HG03064 (cell line): ENCODE measurements around the gene FIBP.

ENCODE experiments used
- ATAC-seq: cut with Tn5 transposase; IDR thresholded peaks from one replicate; pipeline ENCODE4 v1.9.1; 2021; ENCODE audit warnings: low read depth; ENCODE audit not compliant: unreplicated experiment

The FIBP gene

DNA sequence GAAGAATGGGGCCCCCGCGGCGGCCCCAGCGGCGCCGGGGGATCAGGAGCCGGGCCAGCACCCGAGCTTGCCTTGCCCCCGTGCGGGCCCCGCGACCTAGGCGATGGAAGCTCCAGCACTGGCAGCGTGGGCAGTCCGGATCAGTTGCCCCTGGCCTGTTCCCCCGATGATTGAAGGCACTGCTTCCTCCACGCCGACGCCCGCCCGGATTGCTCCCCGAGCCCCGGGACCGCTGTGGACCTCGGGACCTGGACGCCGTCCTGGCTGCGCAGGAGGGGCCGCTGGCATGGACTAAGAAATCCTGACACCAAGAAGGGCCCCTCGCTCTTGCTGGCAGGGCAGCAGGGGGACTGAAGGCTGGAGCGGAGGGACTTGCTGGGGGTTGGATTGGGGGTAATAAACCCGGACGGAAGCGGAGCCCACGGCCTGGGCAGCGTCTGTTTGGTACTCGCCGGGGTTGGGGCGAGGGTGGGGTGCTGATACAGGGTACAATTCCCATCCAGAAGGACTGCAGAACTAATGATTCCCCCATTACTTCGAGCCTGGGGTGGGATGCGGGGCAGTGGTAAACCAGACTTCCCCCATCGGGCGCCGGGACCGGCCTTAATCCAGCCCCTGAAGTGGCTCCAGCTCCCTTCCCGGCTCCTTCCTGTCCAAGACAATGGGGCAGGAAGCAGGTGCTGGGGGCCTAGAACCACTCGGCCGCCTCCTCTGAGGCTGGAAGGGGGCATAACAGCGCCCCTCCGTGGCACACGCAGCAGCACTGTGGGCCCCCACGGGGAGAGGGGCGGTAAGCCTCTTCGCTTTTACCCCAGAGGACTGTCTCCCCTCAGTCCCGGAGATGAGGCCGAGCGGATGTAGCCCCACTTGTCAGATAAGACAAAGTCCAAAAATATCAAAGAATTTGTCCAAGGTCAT lies 3.2 kb upstream of the FIBP start:
- no peak for ATAC-seq

DNA sequence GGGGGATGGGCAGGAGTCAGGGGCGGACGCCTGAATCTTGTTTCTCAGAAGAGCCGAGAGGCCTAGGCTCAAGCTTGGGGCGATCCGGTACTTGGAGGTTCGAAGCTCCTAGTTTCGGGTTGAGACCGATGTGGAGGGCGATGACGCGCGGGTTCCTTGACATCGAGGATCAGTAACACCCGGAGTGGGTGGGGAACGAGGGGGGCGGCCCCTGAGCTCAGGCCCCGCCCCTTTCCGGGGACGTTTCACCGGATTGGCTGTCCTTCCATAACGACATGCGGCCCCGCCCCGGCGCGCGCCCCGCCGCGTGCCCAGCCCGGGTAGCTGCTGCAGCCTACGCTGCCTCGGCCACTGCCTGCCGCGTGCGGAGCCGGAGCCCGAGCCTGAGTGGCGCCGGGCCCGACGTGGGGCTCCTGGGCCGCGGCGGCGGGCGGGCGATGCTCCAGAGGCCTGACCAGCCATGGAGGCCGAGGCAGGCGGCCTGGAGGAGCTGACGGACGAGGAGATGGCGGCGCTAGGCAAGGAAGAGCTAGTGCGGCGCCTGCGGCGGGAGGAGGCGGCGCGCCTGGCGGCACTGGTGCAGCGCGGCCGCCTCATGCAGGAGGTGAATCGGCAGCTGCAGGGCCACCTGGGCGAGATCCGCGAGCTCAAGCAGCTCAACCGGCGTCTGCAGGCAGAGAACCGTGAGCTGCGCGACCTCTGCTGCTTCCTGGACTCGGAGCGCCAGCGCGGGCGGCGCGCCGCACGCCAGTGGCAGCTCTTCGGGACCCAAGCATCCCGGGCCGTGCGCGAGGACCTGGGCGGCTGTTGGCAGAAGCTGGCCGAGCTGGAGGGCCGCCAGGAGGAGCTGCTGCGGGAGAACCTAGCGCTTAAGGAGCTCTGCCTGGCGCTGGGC lies 2.3 kb upstream of the FIBP start, which contains the start of gene CCDC85B:
CCDC85B (plus strand) TSS at position 350 of the 895 bp plus-strand sequence; CDS start at position 461, 111 bp downstream.
- peak; percentile 50 for ATAC-seq

DNA sequence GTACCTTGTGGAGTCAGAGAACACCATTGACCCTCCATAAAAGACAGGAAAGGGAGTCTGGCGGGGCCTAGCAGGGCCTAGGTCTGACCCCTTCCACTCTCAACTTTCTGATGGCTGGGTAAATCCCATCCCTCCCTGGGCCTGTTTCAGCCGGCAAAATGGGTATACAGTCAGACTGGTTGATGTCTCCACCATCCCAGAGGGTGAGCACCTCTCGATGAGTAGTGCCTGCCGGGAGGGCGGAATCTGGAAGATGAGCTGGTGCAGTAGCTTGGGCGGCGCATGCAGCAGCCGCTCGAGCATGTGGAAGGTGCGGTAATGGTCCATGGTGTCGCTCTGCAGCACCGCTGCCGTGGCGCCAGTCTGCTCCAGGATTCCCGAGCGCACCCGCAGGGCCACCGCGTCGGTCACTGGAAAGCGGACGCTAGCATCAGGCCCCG lies 528 bp downstream of the FIBP start:
- ATAC-seq: no peak

DNA sequence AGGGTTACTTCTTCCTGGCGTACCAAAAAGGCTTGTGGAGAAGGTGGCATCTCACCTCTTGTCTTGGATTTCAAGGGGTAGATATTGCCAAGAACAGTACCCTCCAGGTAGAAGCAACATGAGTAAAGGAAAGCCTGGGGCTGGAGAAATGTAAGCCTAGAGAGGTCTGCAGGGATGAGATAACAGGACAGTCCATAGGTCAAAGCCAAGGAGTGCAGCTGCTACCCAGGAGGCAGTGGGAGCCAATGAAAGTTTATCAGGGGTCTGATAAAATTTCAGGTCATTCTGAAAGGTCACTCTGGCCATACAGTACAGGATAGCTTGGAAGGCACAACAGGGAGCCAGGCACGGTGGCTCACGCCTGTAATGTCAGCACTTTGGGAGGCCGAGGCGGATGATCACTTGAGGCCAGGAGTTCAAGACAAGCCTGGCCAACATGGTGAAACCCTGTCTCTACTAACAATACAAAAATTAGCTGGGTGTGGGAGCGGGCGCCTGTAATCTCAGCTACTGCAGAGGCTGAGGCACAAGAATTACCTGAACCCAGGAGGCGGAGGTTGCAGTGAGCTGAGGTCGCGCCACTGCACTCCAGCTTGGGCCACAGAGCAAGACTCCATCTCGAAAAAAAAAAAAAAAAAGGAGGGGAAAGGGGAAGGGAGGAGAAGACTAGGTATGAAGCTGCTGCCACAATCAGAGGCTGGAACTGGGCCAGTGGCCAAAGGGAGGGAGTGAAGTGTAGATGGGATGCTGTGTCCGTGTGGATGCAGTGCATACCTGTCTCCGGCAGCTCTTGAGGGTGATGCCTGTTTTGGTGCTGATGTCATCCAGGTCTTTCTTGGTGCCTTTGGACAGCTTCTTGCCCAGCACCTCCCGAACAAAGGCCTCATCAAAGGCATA lies 1.2 kb downstream of the FIBP start:
- ATAC-seq: no peak

DNA sequence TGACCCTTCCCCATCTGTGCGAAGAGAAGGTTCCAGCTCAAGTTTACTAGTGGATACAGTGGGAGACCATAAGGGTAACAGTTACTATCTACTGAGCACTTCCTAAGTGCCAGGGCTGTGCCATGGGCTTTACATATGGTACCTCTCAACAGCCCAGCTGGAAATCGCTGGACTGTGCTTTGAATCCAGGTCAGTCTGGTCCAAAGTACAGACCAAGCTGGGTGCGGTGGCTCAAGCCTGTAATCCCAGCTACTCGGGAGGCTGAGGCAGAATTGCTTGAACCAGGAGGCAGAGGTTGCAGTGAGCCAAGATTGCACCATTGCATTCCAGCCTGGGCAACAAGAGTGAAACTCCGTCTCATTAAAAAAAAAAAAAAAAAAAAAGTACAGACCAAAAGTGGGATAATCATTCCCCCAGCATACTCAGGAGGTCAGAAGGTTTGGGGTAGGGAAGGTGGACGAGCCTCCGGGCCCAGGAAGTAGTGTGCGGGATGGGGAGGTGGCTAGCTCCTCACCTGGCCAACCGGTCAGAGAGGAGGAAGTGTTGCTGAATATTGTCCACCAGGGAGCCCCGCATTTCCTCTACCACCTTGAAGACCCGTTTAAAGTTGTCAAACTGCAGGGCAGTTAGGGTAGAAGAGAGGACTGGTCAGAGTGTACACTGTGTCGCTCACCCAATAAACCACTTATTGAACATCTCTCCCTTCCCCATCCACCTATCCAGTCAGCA lies 2.3 kb downstream of the FIBP start:
- ATAC-seq: no peak

DNA sequence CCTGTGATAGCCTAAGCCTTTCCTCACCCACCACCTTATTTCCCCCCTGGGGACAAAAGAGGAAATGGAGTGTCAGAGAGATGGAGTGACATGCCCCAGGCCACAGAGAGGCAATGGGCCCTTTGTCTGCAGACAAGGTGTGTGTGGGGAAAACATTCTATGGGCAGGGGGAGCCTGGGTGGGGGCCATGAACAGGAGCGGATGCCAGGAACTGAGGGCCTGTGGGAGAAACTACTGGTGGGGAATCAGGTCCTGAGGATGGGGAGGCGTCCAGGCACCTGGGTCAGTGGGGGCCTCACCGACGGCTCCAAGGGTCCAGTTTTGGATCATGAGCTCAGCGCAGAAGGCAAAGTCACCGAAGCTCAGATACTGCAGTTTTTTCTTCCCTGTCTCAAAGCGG lies 3.0 kb downstream of the FIBP start:
- ATAC-seq: no peak

DNA sequence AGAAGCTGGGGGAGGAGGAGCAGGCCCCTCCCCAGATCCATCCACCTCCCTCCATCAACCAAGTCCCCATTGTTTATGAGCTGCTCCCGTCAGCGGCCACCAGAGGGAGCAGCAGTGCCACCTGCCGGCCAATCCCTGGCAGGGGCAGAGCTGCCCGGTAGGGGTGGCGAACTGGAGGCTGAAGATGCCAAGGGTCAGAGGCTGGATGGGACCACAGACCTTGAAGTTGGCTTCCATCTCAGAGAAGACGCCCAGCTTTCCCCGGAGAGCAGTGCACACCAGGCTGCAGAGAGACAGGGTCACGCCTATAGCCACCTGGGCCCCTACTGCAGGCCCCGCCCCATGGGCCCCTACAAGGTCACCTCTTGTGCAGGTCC lies 3.6 kb downstream of the FIBP start:
- no peak for ATAC-seq

DNA sequence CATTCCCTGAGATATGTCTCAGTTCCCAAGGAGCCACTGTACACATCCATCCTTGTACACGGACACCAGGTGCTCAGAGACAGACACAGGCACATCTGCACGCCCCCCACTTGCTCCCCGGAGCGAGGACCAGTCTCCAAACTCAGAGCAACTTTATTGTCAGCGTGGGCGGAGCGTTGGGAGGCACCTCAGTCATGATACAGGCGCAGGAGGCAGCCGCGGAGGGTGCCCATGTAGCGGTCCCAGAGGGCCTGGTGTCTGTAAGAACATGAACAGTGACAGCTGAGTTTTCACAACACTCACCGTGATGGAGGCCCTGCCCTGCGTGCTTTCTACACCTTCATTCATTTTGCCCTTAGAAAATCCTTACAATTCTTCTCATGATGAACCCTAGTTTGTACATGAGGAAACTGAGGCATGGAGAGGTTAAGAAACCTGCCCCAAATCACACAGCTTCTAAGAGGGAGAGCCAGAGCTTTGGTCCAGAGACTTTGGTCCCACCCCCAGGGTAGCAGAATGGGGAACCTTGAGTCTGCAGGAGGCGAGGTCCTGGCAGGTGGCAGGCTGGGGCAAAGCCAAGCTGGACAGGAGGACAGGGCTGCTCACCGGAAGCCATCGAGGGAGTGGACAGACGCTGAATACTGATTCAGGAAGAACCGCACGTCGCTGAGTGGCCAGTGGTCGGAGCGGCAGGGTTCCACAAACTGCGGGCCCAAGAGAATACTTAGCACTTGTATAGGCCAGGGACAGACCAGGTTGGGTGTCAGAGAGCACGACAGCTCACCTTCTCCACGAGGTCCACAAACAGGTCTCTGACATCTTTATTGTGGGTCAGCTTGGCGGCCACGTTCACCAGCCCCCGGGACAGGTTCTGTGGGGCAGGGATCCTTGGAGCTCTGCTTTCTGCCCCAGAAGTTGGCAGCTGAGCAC lies 4.2 kb downstream of the FIBP start:
- no peak for ATAC-seq

DNA sequence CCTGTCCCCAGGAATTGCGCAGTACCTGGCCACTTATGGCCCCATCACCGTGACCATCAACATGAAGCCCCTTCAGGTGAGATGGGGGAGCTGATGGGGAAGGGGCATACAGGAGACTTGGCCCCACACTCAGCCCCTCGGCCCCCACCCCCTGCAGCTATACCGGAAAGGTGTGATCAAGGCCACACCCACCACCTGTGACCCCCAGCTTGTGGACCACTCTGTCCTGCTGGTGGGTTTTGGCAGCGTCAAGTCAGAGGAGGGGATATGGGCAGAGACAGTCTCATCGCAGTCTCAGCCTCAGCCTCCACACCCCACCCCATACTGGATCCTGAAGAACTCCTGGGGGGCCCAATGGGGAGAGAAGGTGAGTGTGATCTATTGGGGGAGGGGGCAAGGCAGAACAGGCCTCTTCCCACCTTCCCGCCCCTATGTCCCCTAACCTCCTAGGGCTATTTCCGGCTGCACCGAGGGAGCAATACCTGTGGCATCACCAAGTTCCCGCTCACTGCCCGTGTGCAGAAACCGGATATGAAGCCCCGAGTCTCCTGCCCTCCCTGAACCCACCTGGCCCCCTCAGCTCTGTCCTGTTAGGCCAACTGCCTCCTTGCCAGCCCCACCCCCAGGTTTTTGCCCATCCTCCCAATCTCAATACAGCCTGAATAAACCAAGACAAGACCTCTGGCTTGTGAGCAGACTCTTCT lies 5.1 kb downstream of the FIBP start:
- no peak for ATAC-seq

DNA sequence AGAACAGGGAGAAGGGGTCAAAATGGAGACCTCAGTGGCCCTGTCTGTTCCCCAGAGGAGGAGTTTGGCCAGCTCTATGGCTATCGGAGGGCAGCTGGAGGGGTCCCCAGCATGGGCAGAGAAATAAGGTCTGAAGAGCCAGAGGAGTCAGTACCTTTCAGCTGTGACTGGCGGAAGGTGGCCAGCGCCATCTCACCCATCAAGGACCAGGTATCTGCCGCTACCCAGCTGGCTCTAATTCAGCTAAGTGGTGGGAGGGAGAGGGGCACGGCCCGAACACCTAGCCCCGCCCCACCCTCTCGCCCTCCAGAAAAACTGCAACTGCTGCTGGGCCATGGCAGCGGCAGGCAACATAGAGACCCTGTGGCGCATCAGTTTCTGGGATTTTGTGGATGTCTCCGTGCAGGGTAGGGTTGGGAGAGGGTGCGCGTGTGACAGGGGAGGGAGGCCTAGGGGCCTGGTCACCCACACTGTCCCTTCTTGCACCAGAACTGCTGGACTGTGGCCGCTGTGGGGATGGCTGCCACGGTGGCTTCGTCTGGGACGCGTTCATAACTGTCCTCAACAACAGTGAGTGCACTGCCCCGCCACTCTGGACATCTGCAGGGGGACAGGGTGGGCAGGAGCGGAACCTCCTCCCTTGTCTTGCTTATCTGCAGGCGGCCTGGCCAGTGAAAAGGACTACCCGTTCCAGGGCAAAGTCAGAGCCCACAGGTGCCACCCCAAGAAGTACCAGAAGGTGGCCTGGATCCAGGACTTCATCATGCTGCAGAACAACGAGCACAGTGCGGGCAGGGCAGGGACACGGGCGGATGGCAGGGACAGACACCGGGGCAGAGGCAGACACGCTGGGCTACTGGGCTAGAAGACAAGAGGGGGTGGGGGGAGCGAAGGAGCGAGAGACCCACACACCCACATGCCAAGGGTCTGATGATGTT lies 5.9 kb downstream of the FIBP start:
- ATAC-seq: no peak

DNA sequence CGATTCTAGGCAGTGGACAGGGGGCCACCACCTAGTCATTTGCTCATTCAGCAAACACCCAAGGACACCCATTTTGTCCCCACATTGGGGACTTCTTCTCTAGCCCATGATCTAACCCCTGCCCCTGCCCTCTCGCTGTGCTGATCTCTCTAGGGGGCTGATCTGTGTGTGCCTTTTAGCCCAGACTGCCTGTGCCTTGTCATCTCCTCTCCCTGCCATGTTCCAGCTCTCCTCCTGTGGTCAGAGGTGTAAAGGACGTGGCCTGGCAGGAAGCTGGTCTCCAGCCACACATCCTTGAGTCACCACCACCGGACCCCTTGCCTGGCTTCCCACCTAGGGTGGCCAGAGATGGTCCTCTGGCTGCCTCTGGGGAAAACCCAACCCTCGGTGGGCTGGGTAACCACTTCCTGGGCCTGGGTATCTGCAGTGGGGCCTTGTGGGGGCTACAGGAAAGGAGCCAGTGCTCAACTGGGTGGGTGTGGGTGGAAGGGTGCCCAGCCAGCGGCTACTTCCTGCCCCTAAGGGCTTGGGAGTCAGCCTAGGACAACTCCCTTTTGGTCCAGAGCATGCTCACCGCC lies 7.3 kb downstream of the FIBP start:
- no peak for ATAC-seq

DNA sequence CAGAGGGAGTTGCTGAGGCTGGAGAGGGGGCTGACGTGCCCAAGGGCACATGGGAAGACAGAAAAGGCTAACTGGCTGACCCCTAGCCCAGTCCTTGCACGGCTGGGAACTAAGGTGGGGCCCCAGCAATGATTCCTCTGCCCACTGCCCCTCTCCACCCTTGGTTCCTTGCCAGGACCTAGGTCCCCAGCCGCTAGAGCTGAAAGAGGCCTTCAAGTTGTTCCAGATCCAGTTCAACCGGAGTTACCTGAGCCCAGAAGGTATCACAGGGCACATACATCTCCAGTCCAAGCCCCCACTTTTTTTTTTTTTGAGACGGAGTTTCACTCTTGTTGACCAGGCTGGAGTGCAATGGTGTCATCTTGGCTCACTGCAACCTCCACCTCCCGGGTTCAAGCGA lies 8.2 kb downstream of the FIBP start:
- ATAC-seq: no peak

DNA sequence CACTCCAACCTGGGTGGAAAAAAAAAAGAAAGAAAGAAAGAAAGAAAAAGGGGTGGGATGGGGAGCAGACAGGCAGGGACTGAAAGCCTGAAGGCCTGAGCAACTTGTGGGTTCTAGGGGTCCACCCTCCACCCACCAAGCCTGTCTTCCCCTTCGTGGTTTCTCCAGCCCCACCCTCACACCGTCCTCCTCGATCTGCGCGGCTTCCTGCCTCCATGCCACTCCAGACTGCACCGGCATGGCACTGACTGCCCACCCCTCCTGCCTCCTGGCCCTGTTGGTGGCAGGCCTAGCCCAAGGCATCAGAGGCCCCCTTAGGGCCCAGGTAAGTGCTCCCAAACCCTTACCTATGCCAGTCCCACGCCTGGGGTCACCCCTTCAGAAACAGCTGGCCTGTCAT lies 8.7 kb downstream of the FIBP start, which contains the start of gene CTSW:
CTSW (plus strand) TSS at position 221 of the 400 bp plus-strand sequence; CDS start at position 239, 18 bp downstream.
- ATAC-seq: no peak

DNA sequence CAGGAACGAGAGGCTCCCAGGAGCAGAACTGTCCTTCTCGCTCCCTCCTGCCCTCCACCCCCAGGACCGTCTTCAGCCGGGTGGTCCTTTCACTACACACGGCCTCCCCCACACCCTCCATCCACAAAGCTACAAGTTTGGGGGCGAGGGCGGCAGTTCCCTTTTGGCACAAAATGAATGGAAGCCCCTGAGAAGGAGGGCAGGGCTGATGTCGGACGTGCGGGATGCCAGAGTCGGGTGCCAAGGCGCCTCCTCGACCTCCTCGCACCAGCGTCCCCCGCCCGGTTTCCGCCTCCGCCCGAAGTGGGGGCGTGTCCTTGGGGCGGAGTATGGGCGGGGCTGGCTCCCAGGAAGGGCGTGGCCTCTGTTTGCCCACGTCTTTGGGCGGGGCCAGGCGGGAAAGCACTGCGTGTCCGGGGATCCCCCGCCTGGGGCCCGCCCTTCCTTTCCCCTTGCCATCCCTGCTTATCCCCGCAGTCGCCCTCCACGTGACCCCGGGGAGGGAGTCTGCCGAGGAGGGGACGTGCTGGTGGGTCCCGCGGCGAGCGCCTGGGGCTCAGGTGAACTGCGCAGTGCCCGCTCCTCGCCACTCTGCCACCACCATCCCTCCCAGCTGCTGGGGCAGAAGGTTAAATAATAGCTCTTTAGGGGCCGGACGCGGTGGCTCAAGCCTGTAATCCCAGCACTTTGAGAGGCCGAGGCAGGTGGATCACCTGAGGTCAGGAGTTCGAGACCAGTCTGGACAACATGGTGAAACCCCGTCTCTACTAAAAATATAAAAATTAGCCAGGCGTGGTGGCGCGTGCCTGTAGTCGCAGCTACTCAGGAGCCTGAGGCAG lies 14.7 kb downstream of the FIBP start:
- peak; percentile 55 for ATAC-seq

DNA sequence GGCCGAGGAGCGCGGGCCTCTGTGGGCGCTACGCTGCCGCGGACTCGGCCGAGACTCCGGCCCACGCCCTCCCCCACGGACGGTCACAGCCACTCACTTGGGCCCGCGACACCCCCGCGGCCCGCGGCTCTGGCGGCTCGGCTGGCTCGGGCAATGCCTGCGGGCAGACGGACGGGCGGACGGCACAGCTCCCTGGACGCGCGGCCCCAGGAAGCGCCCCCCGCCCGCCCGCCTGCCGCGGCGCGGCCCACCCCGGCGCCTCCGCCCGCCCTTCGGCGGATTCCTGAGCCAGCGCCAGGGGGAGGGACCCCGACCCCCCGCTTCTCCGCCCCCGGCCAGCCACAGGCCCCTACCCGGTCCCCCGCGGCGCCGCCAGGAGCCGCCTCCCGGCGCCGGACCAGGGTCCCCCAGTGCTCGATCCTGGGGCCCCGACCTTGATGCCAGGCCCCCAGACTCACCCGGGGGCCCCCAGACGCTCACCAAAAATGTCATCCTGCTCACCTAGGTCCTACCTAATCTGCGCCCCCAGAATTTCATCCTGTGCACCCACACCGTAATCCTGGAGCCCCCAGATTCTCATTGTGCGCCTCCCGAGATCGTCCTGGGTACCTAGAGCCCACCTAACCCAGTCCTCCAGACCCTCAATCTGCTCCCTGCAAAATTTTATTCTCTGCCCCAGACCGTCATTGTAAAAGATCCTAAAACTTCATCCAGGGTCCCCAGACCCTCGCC lies 15.5 kb downstream of the FIBP start, which contains the start of gene EFEMP2:
EFEMP2 (minus strand) TSS at position 215 of the 732 bp plus-strand sequence. CDS start 446 bp downstream, outside the sequence.
- ATAC-seq: no peak
